Fibroblast of lung (primary cell): ENCODE measurements around the gene PPFIA2.

Experiments
- EZH2 ChIP-seq: IDR thresholded peaks from 2 replicates; pipeline ENCODE4 v1.5.1; 2012; ENCODE audit warnings: low read length, control low read depth, mild to moderate bottlenecking; ENCODE audit errors: missing control alignments
- TF ChIP-seq, protein P1 (sequence below), 2 donors: IDR thresholded peaks in 1 of 2; conservative IDR thresholded peaks in 1 of 2; 1 replicate in 1 of 2; 2 replicates in 1 of 2; pipeline ENCODE4 v1.5.1; 2011 to 2012; ENCODE audit warnings: low read length in 2 of 2, control low read depth in 1 of 2, inconsistent platforms in 1 of 2, low read depth in 1 of 2, mild to moderate bottlenecking in 1 of 2

DNA sequence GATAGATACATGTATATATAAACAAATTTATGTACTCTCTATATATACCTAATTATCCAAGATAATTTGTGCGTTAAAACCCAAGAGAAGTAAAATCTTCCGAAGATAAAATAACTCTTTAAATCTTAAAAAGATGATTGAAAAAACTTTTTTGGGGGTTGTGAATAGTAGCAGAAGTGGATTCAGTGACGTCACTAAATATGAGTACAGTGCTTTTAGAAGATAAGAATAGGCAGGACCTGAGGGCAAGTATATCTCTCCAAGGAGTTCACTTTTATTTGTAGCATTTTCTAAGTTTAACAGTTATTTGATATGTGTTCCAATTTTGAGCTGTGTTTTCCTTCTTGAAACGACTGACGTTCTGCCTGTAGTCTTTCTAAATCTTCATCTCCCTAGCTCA is 319.8 kb downstream of the PPFIA2 start:
- TF ChIP-seq, protein P1, sequence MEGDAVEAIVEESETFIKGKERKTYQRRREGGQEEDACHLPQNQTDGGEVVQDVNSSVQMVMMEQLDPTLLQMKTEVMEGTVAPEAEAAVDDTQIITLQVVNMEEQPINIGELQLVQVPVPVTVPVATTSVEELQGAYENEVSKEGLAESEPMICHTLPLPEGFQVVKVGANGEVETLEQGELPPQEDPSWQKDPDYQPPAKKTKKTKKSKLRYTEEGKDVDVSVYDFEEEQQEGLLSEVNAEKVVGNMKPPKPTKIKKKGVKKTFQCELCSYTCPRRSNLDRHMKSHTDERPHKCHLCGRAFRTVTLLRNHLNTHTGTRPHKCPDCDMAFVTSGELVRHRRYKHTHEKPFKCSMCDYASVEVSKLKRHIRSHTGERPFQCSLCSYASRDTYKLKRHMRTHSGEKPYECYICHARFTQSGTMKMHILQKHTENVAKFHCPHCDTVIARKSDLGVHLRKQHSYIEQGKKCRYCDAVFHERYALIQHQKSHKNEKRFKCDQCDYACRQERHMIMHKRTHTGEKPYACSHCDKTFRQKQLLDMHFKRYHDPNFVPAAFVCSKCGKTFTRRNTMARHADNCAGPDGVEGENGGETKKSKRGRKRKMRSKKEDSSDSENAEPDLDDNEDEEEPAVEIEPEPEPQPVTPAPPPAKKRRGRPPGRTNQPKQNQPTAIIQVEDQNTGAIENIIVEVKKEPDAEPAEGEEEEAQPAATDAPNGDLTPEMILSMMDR (conservative IDR thresholded peaks at IDR 0.05 in 1 of 2, IDR thresholded peaks at IDR 0.05 in 1 of 2; ENCODE audit: low read depth in 1 of 2, low read length in 2 of 2), result no peak
- TF ChIP-seq EZH2, result no peak
